ENCODE data around the gene GSE1. TPM values are rescaled to one million over a fixed set of nuclear protein-coding genes. Genes with fewer than 3 reads are reported as not detected.
A peak's percentile ranks its signal among the peaks of the same experiment; 100 is the strongest.

The GSE1 gene
- total and polyA plus RNA-seq, 2 of the 13 experiments (the other 11 are each of a cell fraction or from before 2014, with no cell fraction given): 16.1 to 31.2 TPM

DNA sequence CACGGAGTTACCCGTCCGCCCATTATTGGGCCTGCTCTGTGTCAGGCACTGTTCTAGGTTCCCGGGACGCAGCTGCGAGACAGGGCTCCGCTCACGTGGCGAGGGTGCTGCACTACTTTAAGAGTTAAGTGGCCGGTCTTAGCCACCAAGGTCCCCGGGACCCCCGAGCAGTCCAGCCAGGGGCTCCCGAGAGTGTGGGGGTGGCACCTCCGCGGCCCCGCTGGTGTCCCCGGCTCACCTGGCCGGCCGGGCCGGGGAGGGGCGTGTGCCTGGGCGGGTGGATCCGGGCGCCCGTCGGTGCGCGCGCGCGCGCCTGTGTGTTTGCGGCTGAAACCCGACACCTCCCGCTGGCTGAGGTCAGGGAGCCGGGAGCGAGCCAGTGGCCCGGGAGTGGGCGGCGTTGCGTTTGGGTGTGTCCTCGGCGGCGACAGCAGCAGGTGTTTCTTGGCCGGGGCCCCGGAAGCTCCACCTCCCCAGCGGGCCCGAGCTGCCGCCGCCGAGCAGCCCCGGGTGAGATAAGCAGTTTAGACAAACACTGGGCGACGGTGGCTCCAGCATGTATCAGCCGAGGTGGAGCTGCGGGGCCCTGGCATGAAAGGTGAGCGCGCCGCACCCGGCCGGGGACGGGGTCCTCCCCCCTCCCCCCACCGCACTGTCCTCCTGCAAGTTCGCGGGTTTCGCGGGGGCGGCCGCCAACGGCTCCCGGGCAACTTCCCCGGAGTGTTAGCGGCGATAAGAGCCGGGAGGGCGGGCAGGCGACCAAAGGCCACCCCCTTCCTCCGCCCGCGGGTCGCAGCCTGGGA lies at the start of gene GSE1 (continued):
- TF ChIP-seq, protein P1, sequence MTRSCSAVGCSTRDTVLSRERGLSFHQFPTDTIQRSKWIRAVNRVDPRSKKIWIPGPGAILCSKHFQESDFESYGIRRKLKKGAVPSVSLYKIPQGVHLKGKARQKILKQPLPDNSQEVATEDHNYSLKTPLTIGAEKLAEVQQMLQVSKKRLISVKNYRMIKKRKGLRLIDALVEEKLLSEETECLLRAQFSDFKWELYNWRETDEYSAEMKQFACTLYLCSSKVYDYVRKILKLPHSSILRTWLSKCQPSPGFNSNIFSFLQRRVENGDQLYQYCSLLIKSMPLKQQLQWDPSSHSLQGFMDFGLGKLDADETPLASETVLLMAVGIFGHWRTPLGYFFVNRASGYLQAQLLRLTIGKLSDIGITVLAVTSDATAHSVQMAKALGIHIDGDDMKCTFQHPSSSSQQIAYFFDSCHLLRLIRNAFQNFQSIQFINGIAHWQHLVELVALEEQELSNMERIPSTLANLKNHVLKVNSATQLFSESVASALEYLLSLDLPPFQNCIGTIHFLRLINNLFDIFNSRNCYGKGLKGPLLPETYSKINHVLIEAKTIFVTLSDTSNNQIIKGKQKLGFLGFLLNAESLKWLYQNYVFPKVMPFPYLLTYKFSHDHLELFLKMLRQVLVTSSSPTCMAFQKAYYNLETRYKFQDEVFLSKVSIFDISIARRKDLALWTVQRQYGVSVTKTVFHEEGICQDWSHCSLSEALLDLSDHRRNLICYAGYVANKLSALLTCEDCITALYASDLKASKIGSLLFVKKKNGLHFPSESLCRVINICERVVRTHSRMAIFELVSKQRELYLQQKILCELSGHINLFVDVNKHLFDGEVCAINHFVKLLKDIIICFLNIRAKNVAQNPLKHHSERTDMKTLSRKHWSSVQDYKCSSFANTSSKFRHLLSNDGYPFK (CRISPR knock-in tag; IDR thresholded peaks at IDR 0.05; ENCODE audit: borderline replicate concordance): peak; percentile 50; the same call in 1 of the 2 replicates
- TF ChIP-seq BATF2 (CRISPR knock-in tag; IDR thresholded peaks at IDR 0.05) (no peak; the same call in 1 of the 2 replicates), ZNF567 (CRISPR knock-in tag; IDR thresholded peaks at IDR 0.05; ENCODE audit: borderline replicate concordance) (no peak; the same call in 1 of the 2 replicates), NFE2L1 (CRISPR knock-in tag; IDR thresholded peaks at IDR 0.05; ENCODE audit: borderline replicate concordance) (0 out of 2 replicates have a peak, but pooled peaks have one; percentile 14), IRF1 (CRISPR knock-in tag; IDR thresholded peaks at IDR 0.05; ENCODE audit: low read depth) (no peak), ZNF746 (CRISPR knock-in tag; IDR thresholded peaks at IDR 0.05) (peak; percentile 95), TBL1XR1 (IDR thresholded peaks at IDR 0.05; ENCODE audit: borderline replicate concordance, low read length, partially characterized antibody) (no peak), ZNF18 (CRISPR knock-in tag; IDR thresholded peaks at IDR 0.05; ENCODE audit: insufficient replicate concordance) (peak; percentile 76), CEBPG (CRISPR knock-in tag; IDR thresholded peaks at IDR 0.05) (peak; percentile 31; the same call in 1 of the 2 replicates), ZNF549 (CRISPR knock-in tag; IDR thresholded peaks at IDR 0.05) (no peak), POLR2G (IDR thresholded peaks at IDR 0.05; ENCODE audit: low read depth, low read length) (peak; percentile 75), ZNF772 (CRISPR knock-in tag; IDR thresholded peaks at IDR 0.05) (peak; percentile 49; the same call in 1 of the 2 replicates), ZNF607 (CRISPR knock-in tag; IDR thresholded peaks at IDR 0.05; ENCODE audit: borderline replicate concordance) (peak; percentile 92), ZNF431 (CRISPR knock-in tag; IDR thresholded peaks at IDR 0.05; ENCODE audit: borderline replicate concordance, low read depth) (no peak), FLYWCH1 (CRISPR knock-in tag; IDR thresholded peaks at IDR 0.05) (no peak), ZNF616 (CRISPR knock-in tag; IDR thresholded peaks at IDR 0.05; ENCODE audit: low read depth) (peak; percentile 89; the same call in 1 of the 2 replicates), ZGPAT (CRISPR knock-in tag; IDR thresholded peaks at IDR 0.05) (peak; percentile 91)
- TF ChIP-seq, protein P2, sequence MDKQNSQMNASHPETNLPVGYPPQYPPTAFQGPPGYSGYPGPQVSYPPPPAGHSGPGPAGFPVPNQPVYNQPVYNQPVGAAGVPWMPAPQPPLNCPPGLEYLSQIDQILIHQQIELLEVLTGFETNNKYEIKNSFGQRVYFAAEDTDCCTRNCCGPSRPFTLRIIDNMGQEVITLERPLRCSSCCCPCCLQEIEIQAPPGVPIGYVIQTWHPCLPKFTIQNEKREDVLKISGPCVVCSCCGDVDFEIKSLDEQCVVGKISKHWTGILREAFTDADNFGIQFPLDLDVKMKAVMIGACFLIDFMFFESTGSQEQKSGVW (CRISPR knock-in tag; IDR thresholded peaks at IDR 0.05; ENCODE audit: borderline replicate concordance): no peak
